ENCODE results near the gene SMTNL2. TPM values are rescaled to one million over a fixed set of nuclear protein-coding genes. Genes with fewer than 3 reads are reported as not detected.

SMTNL2 gene
- total RNA-seq, 1 donor = not detected

DNA sequence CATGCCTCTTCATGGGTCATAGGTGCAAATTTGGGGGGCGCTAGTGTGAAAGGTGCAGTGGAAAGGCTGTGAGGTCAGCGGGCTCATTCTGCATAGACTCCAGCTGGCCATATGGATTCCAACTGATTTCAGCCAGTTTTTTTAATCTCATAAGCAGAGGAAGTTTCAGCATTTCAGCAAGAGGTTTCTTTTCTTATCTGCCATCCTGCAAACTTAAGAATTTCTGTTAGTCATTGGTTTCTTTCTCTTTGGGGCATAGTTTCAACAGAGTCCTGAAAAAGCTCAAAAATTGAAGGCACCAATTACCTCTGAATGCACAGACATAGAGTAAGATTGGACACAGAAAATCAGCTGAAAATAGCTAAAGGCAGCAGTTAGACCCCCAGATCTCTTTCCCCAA, 73.3 kb downstream of the SMTNL2 start:
- Histone ChIP-seq H3K27me3 (ENCODE audit: insufficient read depth, low read length) (no peaks in the 10 kb centered on the region), H3K4me1 (ENCODE audit: insufficient read depth, low read length) (no peaks in the 10 kb centered on the region), H3K4me3 (ENCODE audit: low read length) (no peak overlapping the region), H3K9me3 (ENCODE audit: low read depth, low read length) (no peaks in the 10 kb centered on the region)

Other genes starting within 250 kb of the SMTNL2 start
- gene UBE2G1, start 217.9 kb upstream of the SMTNL2 start, total RNA-seq = 76.4 TPM
- gene SPNS3, start 150.6 kb upstream of the SMTNL2 start, total RNA-seq = 2.5 TPM
- gene SPNS2, start 85.6 kb upstream of the SMTNL2 start, total RNA-seq = 0.10 TPM
- 24.6 TPM for gene MYBBP1A, start 29.1 kb upstream of the SMTNL2 start, total RNA-seq
- gene GGT6, start 24.0 kb upstream of the SMTNL2 start, total RNA-seq = not detected
- not detected for gene ALOX15, start 57.1 kb downstream of the SMTNL2 start, total RNA-seq
- gene PELP1, start 119.6 kb downstream of the SMTNL2 start, total RNA-seq = 16.3 TPM
- 201 TPM for gene ARRB2, start 126.1 kb downstream of the SMTNL2 start, total RNA-seq
- gene MED11, start 146.9 kb downstream of the SMTNL2 start, total RNA-seq = 4.8 TPM
- gene ZMYND15, start 155.3 kb downstream of the SMTNL2 start, total RNA-seq = 1.3 TPM
- gene CXCL16, start 155.4 kb downstream of the SMTNL2 start, total RNA-seq = 32.6 TPM
- not detected for gene TM4SF5, start 187.4 kb downstream of the SMTNL2 start, total RNA-seq
- gene VMO1, start 201.8 kb downstream of the SMTNL2 start, total RNA-seq = not detected
- gene GLTPD2, start 204.4 kb downstream of the SMTNL2 start, total RNA-seq = not detected
- 41.5 TPM for gene PSMB6, start 211.6 kb downstream of the SMTNL2 start, total RNA-seq
- gene PLD2, start 222.6 kb downstream of the SMTNL2 start, total RNA-seq = 7.9 TPM
- gene MINK1, start 248.8 kb downstream of the SMTNL2 start, total RNA-seq = 68.8 TPM